C4-2B (cell line): ENCODE results near the gene FCGR3A.

Experiments used
- CTCF ChIP-seq: fragments of 450-650 bp; conservative IDR thresholded peaks from 2 replicates; pipeline ENCODE4 v1.5.1; 2017; ENCODE audit warnings: mild to moderate bottlenecking
- ZFX ChIP-seq: fragments of 450-650 bp; IDR thresholded peaks from 2 replicates; pipeline ENCODE4 v1.6.1; 2017

DNA sequence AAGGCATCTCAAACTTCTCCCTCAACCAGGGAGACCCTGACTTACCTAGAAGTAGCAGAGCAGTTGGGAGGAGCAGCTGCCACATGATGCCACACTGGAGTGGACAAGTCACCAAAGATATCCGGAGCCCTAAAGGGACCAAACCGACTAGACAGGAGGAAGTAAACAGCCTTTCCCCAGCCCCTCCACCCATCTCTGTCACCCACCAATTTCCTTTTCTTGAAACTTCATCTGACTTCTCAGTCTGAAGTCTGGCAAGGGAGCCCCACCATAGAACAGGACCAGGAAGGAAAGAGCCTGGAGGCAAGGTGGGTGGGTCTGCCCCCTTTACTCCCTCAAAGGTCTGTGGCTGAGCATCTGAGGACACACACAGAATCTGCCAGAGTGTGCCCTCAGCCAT is at the start of gene FCGR3A:
- no peak for TF ChIP-seq CTCF
- TF ChIP-seq ZFX, result no peak
